HFF-Myc (cell line): ENCODE data around the gene UMAD1.

Experiments used
- DNase-seq: peaks from one replicate; pipeline ENCODE4 v3.0.0-alpha.2; 2011; ENCODE audit warnings: low read depth; ENCODE audit errors: extremely low read depth
- H3K4me3 ChIP-seq: replicated peaks from 2 replicates; pipeline ENCODE4 v1.5.1; 2011; ENCODE audit warnings: low read depth, mild to moderate bottlenecking, control low read depth, low read length
- TF ChIP-seq, protein P1 (sequence below): IDR thresholded peaks from 2 replicates; pipeline ENCODE4 v1.5.1; 2012; ENCODE audit warnings: mild to moderate bottlenecking, low read depth, low read length, control low read depth; ENCODE audit errors: missing control alignments

Gene UMAD1

DNA sequence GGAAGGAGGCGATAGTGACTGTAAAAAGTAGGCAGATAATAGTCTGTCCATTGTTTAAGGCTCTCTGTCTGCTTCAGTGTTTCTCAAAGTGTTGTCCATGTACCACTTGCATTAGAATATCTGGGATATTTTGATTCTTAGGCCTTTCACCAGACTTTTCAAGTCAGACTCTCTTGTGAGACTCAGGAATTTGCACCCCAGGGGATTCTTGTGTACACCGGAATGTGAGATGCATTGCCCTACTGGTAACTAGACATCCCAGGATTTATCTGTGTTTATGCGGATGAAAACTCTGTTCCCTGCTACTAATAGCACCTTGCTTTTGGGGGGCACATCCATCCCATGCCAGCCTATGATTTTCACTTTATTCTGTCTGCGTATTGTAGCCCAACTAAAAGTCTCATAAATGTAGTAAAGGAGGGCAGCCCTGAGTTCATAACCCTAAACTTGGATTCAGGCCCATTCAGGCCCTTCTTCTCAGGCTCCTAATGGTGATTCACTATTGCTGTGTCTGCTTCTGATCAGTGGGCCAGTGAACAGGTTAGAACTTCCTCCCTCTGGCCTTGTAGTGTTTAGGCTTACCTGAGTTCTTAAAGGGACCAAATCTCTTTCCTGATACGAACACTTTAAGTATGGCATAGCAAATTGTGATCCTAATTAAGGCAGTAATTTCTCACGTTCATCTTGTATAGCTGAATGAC is 149.6 kb downstream of the UMAD1 start:
- TF ChIP-seq, protein P1, sequence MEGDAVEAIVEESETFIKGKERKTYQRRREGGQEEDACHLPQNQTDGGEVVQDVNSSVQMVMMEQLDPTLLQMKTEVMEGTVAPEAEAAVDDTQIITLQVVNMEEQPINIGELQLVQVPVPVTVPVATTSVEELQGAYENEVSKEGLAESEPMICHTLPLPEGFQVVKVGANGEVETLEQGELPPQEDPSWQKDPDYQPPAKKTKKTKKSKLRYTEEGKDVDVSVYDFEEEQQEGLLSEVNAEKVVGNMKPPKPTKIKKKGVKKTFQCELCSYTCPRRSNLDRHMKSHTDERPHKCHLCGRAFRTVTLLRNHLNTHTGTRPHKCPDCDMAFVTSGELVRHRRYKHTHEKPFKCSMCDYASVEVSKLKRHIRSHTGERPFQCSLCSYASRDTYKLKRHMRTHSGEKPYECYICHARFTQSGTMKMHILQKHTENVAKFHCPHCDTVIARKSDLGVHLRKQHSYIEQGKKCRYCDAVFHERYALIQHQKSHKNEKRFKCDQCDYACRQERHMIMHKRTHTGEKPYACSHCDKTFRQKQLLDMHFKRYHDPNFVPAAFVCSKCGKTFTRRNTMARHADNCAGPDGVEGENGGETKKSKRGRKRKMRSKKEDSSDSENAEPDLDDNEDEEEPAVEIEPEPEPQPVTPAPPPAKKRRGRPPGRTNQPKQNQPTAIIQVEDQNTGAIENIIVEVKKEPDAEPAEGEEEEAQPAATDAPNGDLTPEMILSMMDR, result no peak
- no peak for DNase-seq
- no peak overlapping the region for H3K4me3 ChIP-seq

- H3K4me3 ChIP-seq, result no peak overlapping the region
- TF ChIP-seq, protein P1, result no peak
- no peak for DNase-seq
Measured at GRCh38 chr7:7791523-7791922, 151.0 kb downstream of the UMAD1 start.

GRCh38 chr7:7792056-7792455 is 151.5 kb downstream of the UMAD1 start:
- no peak overlapping the region for H3K4me3 ChIP-seq
- DNase-seq, result no peak
- TF ChIP-seq, protein P1, result no peak

DNA sequence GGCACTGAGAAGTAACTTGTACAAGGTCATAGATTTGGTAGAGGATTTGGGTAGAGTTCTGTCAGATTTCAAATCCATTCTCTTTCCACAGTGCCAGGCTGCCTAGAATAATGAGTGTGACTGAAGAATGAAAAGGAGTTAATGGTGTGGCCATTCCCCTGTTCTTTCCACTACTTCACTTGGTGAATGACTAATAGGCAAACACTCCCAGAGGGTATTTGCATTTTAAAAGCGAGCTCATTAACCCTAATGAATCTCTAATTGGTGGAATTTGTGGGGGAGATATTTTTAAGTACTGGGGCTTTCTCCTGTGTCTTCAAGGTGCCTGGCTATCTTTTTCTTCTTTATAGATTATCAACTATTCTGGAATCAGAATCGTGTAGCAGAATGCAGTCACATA is 152.7 kb downstream of the UMAD1 start:
- no peak overlapping the region for H3K4me3 ChIP-seq
- TF ChIP-seq, protein P1, result no peak
- no peak for DNase-seq

DNA sequence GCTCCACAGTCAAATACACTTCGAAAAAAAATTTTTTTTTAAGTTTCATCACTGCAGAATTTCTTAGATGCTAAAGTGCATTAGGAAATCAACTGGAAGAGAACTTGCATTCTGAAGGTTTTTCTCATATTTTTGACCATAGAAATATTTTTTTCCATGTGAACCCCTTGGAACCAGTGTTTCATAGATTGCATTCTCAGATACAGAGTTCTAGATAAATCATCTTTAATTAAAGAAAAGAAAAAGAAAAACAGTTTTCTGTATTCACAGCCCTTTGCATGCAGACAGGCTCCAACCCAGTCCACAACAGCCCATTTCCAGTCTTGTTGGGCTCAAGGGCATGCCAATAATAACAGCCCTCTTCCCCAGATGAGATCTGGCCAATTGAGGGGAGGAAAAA is 153.4 kb downstream of the UMAD1 start:
- TF ChIP-seq, protein P1, result no peak
- H3K4me3 ChIP-seq, result no peak overlapping the region
- DNase-seq, result no peak

- DNase-seq, result no peak
- TF ChIP-seq, protein P1, result no peak
- no peak overlapping the region for H3K4me3 ChIP-seq
Measured at GRCh38 chr7:7795203-7795602, 154.7 kb downstream of the UMAD1 start.

GRCh38 chr7:7795630-7796121 is 155.1 kb downstream of the UMAD1 start:
- TF ChIP-seq, protein P1, result no peak
- H3K4me3 ChIP-seq, result no peak overlapping the region
- no peak for DNase-seq
